ENCODE results near the gene GNAT1. TPM values are rescaled to one million over a fixed set of nuclear protein-coding genes. Genes with fewer than 3 reads are reported as not detected.
A peak's percentile ranks its signal among the peaks of the same experiment; 100 is the strongest.

The GNAT1 gene
- total RNA-seq, 2 donors from 2014 or later, result not detected

DNA sequence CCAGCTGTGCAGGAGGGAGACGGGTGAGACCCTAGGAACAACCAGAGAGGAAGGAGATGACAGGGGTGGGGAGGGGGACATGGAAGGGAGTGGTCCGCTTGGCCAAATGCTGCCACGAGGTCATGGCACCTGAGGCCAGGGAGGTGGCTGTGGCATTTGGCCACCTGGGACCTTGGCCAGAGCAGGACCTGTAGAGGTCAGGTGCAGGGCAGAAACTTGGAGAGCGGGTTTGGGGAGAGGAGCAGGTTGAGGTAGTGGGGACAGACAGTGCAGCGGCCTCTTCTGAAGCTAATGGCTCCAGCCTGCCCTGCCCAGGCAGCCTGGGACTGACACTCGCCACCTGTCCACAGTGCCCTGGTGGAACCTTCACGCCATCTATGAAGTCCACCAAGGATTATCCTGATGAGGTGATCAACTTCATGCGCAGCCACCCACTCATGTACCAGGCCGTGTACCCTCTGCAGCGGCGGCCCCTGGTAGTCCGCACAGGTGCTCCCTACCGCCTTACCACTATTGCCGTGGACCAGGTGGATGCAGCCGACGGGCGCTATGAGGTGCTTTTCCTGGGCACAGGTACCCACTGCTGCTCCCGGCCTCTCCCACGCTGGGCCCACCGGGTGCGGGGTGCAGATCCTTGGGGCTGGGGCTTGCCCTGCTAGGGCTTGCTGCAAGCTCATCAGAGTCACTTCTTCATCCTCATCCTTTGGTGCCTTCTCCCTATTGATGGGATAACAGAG, 7.0 kb upstream of the GNAT1 start:
- no peak for DNase-seq (ENCODE audit: low spot score)
- H3K36me3 ChIP-seq, result no peaks in the 10 kb centered on the region
- no peaks in the 10 kb centered on the region for H3K27me3 ChIP-seq
- H3K27ac ChIP-seq, result no peak overlapping the region
- H3K4me1 ChIP-seq, result no peaks in the 10 kb centered on the region
- TF ChIP-seq, protein P1, sequence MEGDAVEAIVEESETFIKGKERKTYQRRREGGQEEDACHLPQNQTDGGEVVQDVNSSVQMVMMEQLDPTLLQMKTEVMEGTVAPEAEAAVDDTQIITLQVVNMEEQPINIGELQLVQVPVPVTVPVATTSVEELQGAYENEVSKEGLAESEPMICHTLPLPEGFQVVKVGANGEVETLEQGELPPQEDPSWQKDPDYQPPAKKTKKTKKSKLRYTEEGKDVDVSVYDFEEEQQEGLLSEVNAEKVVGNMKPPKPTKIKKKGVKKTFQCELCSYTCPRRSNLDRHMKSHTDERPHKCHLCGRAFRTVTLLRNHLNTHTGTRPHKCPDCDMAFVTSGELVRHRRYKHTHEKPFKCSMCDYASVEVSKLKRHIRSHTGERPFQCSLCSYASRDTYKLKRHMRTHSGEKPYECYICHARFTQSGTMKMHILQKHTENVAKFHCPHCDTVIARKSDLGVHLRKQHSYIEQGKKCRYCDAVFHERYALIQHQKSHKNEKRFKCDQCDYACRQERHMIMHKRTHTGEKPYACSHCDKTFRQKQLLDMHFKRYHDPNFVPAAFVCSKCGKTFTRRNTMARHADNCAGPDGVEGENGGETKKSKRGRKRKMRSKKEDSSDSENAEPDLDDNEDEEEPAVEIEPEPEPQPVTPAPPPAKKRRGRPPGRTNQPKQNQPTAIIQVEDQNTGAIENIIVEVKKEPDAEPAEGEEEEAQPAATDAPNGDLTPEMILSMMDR (IDR thresholded peaks at IDR 0.05), result no peak
- no peak overlapping the region for H3K4me3 ChIP-seq
- H3K9me3 ChIP-seq, result no peaks in the 10 kb centered on the region

DNA sequence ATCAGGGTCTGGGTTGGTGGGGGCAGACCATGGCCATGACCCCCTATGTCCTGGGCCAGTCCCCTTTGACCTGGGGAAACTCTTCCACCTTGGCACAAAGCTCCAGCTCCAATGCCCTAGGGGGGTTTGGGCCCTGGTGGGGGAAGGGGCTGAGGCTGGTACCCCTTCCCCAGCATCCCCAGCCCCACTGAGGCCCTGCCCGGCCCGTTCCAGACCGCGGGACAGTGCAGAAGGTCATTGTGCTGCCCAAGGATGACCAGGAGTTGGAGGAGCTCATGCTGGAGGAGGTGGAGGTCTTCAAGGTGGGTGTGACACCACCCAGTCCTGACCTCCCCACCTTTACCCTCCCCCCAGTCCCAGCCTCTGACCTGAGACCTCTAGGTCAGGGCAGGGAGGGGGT, 6.2 kb upstream of the GNAT1 start:
- no peaks in the 10 kb centered on the region for H3K4me1 ChIP-seq
- no peak overlapping the region for H3K4me3 ChIP-seq
- no peaks in the 10 kb centered on the region for H3K27me3 ChIP-seq
- H3K36me3 ChIP-seq, result no peaks in the 10 kb centered on the region
- H3K9me3 ChIP-seq, result no peaks in the 10 kb centered on the region
- TF ChIP-seq, protein P1 (IDR thresholded peaks at IDR 0.05), result no peak
- no peak overlapping the region for H3K27ac ChIP-seq
- no peak for DNase-seq (ENCODE audit: low spot score)

DNA sequence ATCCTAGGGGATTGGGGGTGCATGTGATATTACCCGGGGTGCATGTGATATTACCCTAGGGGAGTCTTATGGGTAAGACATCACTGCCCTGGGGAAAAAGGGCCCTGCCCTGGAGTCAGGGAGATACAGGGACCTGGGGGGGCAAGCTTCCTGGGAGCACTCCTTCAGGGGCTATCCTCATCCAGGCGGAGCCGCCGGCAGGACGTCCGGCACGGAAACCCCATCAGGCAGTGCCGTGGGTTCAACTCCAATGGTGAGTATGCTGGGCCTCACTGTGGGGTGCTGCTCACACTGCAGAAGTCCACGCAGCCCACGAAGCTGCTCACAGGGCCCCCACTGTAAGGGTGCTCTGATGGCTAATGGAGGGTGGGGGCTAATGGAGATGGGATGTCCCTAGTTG, 5.3 kb upstream of the GNAT1 start:
- Histone ChIP-seq H3K36me3 (no peaks in the 10 kb centered on the region), H3K4me3 (no peak overlapping the region), H3K4me1 (no peaks in the 10 kb centered on the region), H3K9me3 (no peaks in the 10 kb centered on the region), H3K27ac (no peak overlapping the region), H3K27me3 (no peaks in the 10 kb centered on the region)
- TF ChIP-seq, protein P1 (IDR thresholded peaks at IDR 0.05), result no peak
- DNase-seq (ENCODE audit: low spot score), result no peak

DNA sequence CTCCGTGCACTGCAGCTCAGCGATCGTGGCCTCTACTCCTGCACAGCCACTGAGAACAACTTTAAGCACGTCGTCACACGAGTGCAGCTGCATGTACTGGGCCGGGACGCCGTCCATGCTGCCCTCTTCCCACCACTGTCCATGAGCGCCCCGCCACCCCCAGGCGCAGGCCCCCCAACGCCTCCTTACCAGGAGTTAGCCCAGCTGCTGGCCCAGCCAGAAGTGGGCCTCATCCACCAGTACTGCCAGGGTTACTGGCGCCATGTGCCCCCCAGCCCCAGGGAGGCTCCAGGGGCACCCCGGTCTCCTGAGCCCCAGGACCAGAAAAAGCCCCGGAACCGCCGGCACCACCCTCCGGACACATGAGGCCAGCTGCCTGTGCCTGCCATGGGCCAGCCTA, 3.7 kb upstream of the GNAT1 start:
- H3K9me3 ChIP-seq, result no peaks in the 10 kb centered on the region
- no peak overlapping the region for H3K4me3 ChIP-seq
- H3K36me3 ChIP-seq, result no peaks in the 10 kb centered on the region
- no peak for DNase-seq (ENCODE audit: low spot score)
- TF ChIP-seq, protein P1 (IDR thresholded peaks at IDR 0.05), result no peak
- H3K27ac ChIP-seq, result no peak overlapping the region
- no peaks in the 10 kb centered on the region for H3K27me3 ChIP-seq
- H3K4me1 ChIP-seq, result peaks cover 0 to 4% of the 10 kb centered on the region in 2 donors

DNA sequence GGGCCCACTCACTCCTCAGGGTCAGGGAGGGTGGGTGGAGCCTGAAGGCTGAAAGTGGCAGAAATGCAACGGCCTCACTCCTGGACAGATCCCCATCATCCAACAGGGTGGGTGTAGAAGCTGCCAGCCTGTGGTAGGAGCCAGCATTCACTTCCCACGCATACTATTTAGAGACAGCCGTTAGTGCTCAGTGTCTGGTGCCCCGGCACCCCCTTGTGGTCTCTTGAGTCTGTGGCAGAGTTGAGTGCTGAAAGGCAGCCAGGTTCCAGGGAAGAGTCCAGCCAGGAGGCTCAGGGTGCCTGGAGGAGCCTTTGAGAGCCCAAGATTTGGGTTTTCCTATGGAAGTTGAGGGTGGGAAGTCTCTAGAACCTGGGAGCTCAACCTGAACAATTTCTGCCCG, 2.1 kb upstream of the GNAT1 start:
- H3K4me3 ChIP-seq, result no peak overlapping the region
- H3K36me3 ChIP-seq, result no peaks in the 10 kb centered on the region
- peaks cover 0 to 19% of the 10 kb centered on the region in 2 donors for H3K4me1 ChIP-seq
- TF ChIP-seq, protein P1 (IDR thresholded peaks at IDR 0.05), result peak; percentile 49 to 83
- H3K27me3 ChIP-seq, result peaks cover 11 to 15% of the 10 kb centered on the region in 2 donors
- no peaks in the 10 kb centered on the region for H3K9me3 ChIP-seq
- DNase-seq (ENCODE audit: low spot score), result peak; percentile 76
- no peak overlapping the region for H3K27ac ChIP-seq

DNA sequence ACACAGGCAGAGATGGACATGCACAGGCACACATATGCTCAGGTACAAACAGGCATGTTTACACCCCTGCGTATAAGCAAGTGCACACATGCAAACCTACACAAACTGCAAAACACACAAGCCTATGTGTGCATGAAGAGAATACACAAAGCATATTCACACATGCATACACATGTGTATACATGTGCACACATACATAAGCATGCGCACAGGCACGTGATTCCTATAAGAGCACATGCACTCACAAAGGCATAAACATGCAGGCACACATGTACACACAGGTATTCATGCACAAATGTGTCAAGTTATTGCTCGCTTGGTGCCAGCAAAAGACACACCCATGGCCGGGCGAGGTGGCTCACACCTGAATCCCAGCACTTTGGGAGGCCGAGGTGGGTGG, 1.4 kb upstream of the GNAT1 start:
- Histone ChIP-seq H3K4me1 (peaks cover 0 to 25% of the 10 kb centered on the region in 2 donors), H3K36me3 (no peaks in the 10 kb centered on the region), H3K27me3 (peaks cover 11 to 16% of the 10 kb centered on the region in 2 donors), H3K27ac (no peak overlapping the region), H3K4me3 (no peak overlapping the region), H3K9me3 (no peaks in the 10 kb centered on the region)
- TF ChIP-seq, protein P1 (IDR thresholded peaks at IDR 0.05), result no peak
- DNase-seq (ENCODE audit: low spot score), result no peak
